ENCODE data around the gene ACAP2.

DNA sequence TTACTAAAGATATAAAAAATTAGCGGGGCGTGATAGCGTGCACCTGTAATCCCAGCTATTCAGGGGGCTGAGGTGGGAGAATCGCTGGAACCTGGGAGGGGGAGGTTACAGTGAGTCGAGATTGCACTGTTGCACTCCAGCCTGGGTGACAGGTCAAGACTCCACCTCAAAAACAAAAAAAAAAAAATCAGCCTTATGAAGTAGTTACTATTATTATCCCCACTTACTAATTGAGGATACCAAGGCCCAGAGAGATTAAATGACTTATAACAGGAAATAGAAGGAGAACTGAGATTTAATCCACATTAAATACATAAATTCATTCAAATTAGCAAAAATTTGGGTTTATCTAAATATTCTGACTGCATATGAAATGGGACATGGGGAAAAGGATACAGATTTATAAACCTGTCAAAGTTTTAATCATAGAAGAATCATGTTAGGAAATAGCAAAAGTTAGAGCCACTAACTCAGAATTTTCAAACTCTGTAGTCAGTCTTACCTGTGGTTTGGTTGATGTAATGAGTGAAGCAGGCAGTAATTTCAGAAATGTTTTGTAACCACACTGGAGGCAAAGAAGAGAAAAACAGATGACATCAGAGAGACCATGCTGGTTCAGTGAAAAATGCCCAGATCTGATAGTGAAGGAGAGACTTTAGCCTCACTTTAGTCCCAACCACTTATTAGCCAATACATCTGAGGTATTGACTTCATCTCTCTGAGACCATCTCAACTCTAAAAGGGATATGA, 25.0 kb upstream of the ACAP2 start:
- TF ChIP-seq, protein P1, sequence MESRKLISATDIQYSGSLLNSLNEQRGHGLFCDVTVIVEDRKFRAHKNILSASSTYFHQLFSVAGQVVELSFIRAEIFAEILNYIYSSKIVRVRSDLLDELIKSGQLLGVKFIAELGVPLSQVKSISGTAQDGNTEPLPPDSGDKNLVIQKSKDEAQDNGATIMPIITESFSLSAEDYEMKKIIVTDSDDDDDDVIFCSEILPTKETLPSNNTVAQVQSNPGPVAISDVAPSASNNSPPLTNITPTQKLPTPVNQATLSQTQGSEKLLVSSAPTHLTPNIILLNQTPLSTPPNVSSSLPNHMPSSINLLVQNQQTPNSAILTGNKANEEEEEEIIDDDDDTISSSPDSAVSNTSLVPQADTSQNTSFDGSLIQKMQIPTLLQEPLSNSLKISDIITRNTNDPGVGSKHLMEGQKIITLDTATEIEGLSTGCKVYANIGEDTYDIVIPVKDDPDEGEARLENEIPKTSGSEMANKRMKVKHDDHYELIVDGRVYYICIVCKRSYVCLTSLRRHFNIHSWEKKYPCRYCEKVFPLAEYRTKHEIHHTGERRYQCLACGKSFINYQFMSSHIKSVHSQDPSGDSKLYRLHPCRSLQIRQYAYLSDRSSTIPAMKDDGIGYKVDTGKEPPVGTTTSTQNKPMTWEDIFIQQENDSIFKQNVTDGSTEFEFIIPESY (IDR thresholded peaks at IDR 0.05): no peak
- TF ChIP-seq HNF4G (IDR thresholded peaks at IDR 0.05) (no peak), HNF4A (conservative IDR thresholded peaks at IDR 0.05) (no peak), TAF1 (conservative IDR thresholded peaks at IDR 0.05) (no peak), JUND (IDR thresholded peaks at IDR 0.05) (no peak), GABPA (IDR thresholded peaks at IDR 0.05 in 1 of 2, conservative IDR thresholded peaks at IDR 0.05 in 1 of 2) (no peak)
- TF ChIP-seq, protein P2, sequence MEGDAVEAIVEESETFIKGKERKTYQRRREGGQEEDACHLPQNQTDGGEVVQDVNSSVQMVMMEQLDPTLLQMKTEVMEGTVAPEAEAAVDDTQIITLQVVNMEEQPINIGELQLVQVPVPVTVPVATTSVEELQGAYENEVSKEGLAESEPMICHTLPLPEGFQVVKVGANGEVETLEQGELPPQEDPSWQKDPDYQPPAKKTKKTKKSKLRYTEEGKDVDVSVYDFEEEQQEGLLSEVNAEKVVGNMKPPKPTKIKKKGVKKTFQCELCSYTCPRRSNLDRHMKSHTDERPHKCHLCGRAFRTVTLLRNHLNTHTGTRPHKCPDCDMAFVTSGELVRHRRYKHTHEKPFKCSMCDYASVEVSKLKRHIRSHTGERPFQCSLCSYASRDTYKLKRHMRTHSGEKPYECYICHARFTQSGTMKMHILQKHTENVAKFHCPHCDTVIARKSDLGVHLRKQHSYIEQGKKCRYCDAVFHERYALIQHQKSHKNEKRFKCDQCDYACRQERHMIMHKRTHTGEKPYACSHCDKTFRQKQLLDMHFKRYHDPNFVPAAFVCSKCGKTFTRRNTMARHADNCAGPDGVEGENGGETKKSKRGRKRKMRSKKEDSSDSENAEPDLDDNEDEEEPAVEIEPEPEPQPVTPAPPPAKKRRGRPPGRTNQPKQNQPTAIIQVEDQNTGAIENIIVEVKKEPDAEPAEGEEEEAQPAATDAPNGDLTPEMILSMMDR (IDR thresholded peaks at IDR 0.05; ENCODE audit: low read depth, low read length, missing input control): no peak

Data from liver (tissue), 3 donors.